ENCODE measurements around the gene BTBD10.

BTBD10 gene

DNA sequence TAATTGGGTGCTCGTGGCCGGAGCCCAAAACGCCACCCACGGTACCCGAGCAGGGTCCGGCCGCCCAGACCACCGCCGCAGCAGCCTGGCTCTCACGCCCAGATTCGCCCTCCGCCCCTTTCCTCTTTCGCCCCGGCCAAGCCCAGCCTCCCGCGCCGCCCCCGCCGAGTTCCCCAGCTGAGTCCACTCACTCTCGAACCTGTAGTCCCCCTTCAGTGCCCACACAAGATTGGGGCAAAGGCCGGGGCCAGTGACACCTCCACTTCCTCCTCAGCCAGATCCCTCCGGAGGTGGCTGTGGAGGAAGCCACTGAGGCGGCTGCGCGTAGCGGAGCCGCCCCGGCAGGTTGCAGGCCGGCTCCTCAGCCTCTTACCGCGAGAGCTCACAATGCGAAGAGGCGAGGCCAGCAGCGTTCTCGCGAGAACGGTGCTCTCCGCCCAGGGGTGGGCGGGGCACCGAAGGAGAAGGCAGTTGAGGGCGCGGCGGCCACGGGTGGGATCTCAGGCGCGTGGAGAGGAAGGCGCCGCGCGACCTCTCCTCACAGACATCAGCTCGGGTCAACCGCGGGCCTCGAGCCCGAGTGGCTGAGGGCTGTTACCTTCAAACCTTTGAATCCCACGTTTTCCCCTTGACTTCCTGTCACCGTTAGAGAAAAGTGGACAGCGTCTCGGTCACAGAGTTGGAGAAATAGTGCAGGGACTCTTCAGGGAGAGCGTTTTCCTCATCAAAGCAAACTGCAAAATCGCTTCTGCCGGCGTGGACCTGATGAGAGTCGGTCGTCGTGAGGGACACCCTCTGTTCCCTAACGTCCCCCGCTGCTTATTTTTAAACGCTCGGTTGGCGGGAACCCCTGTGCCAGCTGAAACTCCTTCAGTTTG is at the start of gene BTBD10:
TSS of gene BTBD10 (minus strand) at position 322 of the 878 bp plus-strand sequence. CDS start 18,098 bp downstream, outside the sequence.
- DNase-seq (ENCODE audit: low spot score): peak; percentile 83

DNA sequence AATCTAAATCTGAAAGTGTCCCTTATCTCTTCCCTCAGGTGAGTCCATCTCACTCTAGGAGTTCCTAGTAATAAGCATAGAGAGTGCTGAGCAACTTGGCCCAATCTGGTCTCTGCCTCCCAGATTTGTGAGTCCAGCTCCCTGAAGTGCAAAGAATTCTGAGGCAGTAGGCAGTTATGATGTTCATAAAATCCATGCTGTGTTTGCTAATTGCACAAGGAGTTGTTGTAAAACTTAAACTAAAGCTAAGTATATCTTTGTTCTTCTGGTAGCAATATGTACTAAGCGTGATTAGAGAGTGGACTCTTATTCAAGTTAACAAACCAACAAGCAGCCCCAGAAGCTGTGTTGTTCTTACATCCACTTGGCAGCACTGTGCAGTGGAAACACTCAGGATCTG is 40.4 kb upstream of the BTBD10 start:
- no peak for DNase-seq (ENCODE audit: low spot score)

DNA sequence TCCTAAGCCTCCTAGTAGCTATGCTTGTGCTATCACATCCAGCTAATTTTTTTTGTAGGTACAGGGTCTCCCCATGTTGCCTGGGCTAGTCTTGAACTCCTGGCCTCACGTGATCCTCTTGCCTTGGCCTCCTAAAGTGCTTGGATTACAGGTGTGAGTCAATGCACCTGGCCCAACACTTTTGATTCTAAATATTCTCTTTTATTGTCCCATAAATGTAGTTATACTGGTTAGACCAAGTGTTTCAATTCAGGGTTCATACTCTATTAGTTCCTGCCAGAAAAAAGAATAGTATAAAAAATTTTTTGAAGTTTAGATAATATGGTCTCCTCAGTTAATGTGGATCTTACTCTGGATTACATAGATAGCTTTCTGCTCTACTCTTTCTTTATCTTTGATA is 39.5 kb upstream of the BTBD10 start:
- no peak for DNase-seq (ENCODE audit: low spot score)

- DNase-seq (ENCODE audit: low spot score): no peak
Measured at GRCh38 chr11:13495929-13496328, 32.9 kb upstream of the BTBD10 start, which contains the start of gene PTH. Gene PTH, minus strand, starts transcription at chr11:13495997. Its CDS starts 3,142 bp downstream, at chr11:13492855.

- no peak for DNase-seq (ENCODE audit: low spot score)
Measured at GRCh38 chr11:13494051-13494450, 31.0 kb upstream of the BTBD10 start.

- peak; percentile 55 for DNase-seq (ENCODE audit: low spot score)
Measured at GRCh38 chr11:13487661-13488030, 24.6 kb upstream of the BTBD10 start.

DNA sequence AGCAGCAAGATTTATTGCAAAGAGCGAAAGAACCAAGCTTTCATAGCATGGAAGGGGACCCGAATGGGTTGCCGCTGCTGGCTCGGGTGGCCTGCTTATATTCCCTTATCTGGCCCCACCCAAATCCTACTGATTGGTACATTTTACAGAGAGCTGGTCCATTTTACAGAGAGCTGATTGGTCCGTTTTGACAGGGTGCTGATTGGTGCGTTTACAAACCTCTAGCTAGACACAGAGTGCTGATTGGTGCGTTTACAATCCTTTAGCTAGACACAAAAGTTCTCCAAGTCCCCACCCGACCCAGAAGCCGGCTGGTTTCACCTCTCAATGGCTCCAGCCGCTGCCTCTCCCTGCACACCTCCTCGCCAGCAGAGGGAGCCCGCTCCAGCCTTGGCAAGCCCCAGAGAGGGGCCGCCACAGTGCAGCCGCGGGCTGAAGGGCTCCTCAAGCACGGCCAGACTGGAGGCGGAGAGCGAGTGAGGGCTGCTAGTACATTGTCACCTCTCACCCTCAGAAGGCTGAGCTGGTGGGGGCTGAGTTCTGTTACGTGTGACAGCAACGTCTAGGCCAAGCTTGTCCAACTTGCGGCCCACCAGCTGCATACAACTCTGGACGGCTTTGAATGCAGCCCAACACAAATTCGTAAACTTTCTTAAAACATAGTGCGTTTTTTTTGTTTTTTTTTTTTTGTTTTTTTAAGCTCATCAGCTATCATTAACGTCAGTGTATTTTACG is 24.1 kb upstream of the BTBD10 start:
- peak; percentile 23 for DNase-seq (ENCODE audit: low spot score)

DNA sequence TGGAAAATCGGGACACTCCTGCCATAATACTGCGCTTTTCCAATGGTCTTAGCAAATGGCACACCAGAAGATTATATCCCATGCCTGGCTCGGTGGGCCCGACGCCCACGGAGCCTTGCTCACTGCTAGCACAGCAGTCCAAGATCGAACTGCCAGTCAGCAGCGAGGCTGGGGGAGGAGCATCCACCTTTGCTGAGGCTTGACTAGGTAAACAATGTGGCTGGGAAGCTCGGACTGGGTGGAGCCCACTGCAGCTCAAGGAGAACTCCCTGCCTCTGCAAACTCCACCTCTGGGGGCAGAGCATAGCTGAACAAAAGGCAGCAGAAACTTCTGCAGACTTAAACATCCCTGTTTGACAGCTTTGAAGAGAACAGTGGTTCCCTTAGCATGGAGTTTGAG is 17.2 kb upstream of the BTBD10 start:
- DNase-seq (ENCODE audit: low spot score): peak; percentile 33

DNA sequence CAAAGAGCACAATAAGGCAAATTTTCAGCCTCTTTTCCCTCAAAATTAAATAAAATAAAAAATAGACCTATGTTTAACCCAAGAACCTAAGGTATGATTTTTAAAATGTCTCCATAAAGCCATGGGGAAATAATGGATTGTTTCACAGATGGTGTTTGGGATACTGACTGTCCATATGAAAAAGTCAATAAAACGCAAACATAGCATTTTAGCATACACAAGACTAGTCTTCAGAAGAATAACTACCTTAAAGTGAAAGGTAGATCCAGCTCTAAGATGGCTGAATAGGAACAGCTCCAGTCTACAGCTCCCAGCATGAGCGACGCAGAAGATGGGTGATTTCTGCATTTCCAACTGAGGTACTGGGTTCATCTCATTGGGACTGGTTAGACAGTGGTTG is 16.7 kb upstream of the BTBD10 start:
- DNase-seq (ENCODE audit: low spot score): no peak

- no peak for DNase-seq (ENCODE audit: low spot score)
Measured at GRCh38 chr11:13475091-13475490, 12.1 kb upstream of the BTBD10 start.

DNA sequence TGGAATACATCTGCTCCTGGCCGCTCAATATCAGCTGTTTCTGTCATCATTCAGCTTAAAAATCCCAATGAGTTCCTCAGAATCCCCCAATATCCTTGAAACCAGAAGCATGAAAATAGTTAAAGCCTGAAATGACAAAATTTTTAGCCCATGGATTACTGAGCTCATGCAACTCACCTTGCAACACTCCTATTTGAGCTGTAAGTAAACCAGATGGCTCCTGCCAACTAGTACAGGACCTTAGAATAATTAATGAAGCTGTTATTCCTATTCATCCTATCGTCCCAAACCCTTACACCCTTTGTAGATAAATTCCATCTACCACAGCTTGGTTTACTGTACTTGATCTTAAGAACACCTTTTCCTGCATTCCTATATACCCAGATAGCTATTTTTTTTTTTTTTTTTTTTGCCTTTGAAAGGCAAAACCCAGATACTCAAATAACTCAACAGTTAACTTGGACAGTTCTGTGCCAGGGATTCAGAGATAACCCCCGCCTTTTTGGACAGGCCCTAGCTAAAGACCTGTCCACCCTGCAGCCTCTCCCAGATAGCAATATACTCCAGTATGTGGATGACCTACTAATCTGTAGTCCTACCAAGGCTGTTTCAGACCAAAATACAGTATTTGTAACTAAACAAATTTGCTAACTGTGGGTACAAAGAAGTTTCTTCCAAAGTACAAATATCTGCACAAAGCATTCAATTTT is 10.1 kb upstream of the BTBD10 start:
- no peak for DNase-seq (ENCODE audit: low spot score)

DNA sequence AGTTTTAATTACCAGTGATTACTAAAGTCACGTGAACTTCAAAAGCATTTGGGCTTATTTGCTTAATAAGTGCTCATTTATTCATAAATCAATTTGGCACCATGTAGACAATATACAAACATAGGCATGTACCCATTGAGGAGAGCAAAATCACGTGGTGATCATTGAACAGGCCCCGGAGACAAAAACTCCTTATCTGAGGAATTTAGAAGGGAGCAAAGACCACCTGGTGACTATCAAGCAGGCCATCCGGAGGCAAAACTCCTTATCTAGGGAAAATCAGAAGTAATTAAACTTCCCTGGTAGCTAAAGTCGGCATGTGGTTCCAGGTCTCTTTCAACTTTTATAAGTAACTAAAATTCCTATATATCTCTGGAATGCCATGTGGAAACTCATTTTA is 5.7 kb upstream of the BTBD10 start:
- DNase-seq (ENCODE audit: low spot score): no peak

- peak; percentile 33 for DNase-seq (ENCODE audit: low spot score)
Measured at GRCh38 chr11:13465909-13466371, 2.9 kb upstream of the BTBD10 start.

GRCh38 chr11:13463779-13464290 is 813 bp upstream of the BTBD10 start:
- DNase-seq (ENCODE audit: low spot score): peak; percentile 9

DNA sequence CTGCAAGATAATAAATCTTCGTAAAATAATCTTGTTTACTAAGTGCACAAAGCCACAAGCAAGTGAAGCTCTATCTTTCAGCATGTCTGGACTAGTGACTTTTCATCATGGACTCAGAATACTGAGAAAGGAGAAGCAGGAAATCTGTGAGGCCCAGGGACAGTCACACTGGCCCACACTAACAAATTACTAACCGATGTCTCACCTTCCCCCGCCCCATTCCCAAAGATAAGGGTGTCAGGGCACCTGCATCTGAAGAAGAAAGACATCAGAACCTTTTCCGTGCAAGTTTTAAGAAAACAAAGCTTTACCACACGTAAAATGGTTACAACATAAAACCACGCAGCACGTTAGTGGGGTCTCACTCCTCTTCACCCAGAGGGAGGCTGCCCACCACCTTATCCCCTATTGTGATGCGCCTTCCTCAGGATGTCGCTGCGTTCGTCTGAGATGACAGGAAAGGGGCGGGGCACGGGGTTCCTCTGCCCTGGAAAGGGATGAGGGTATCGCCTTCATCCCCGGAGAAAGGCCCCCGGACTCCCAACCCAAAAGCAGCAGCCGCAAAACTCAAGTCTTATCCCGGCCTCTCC is 616 bp downstream of the BTBD10 start:
- DNase-seq (ENCODE audit: low spot score): peak; percentile 58

- no peak for DNase-seq (ENCODE audit: low spot score)
Measured at GRCh38 chr11:13461291-13461690, 1.7 kb downstream of the BTBD10 start.

DNA sequence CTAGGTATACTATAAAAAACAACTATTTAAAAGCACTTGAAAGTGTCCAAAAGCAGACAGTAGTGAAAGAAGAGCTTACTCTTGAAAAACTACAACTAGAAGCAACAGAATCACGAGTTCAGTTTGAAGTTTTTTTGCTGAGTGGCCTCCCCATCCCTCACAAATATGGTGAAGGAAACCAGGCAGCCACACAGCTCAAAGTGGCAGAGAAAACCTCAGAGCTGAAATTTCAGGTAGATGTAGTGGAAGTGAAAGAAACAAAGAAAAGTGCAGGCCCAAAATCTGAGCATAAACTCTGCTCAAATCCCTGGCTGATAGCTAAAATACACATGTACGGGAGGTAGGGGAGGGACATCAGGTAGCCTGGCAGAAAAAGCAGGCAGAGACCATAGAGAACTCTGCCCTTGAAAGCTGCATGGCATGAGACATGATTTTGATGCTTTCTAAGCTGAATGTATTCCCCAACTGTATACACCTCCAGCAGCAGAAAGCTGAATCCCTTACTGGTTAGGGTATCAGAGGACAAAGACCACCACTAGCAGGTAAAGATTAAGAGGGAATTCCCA is 12.1 kb downstream of the BTBD10 start:
- DNase-seq (ENCODE audit: low spot score): no peak

DNA sequence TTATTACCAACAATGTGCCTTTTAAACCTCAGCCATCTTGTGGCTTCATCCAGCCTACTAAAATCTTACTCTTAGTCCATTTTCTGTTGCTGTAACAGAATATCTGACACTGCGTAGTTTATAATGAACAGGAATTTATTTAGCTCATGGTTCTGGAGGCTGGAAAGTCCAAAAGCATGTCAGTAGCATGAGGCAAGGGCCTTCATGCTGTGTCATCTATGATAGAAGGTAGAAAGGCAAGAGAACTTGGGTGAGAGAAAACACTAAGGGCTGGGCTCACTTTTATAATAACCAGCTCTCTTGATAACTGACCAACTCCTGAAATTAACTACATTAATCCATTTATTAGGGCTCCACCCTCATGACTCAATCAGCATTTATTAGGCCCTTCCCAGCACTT is 13.5 kb downstream of the BTBD10 start:
- DNase-seq (ENCODE audit: low spot score): no peak

GRCh38 chr11:13448876-13449275 is 14.1 kb downstream of the BTBD10 start:
- DNase-seq (ENCODE audit: low spot score): no peak

GRCh38 chr11:13446444-13446843 is 16.6 kb downstream of the BTBD10 start:
- no peak for DNase-seq (ENCODE audit: low spot score)

GRCh38 chr11:13445588-13445987 is 17.4 kb downstream of the BTBD10 start:
- no peak for DNase-seq (ENCODE audit: low spot score)
